SH-SY5Y (cell line): ENCODE data around the gene SEC14L6.

Experiments
- GATA2 ChIP-seq: IDR thresholded peaks from 2 replicates; pipeline ENCODE4 v1.6.1; 2011; ENCODE audit warnings: mild to moderate bottlenecking, low read depth, low read length
- GATA3 ChIP-seq: IDR thresholded peaks from 2 replicates; pipeline ENCODE4 v1.6.1; 2011; ENCODE audit warnings: low read depth, mild to moderate bottlenecking, low read length, moderate library complexity

Gene SEC14L6

GRCh38 chr22:30546616-30547015 is at the start of gene SEC14L6:
Gene SEC14L6, minus strand, starts transcription at chr22:30546741. Its CDS starts 59 bp downstream, at chr22:30546682.
- TF ChIP-seq GATA3, result no peak
- no peak for TF ChIP-seq GATA2

GRCh38 chr22:30596199-30596598 is 49.7 kb upstream of the SEC14L6 start:
- TF ChIP-seq GATA3, result no peak
- TF ChIP-seq GATA2, result no peak

GRCh38 chr22:30591588-30592359 is 45.2 kb upstream of the SEC14L6 start, which contains the start of gene PES1:
Gene PES1, minus strand, starts transcription at chr22:30591910. Its CDS starts 77 bp downstream, at chr22:30591833.
- TF ChIP-seq GATA3 (no peak), GATA2 (peak; percentile 17; the same call in 1 of the 2 replicates)

- TF ChIP-seq GATA3, result no peak
- TF ChIP-seq GATA2, result no peak
Observed at GRCh38 chr22:30591191-30591587, 44.6 kb upstream of the SEC14L6 start.

- TF ChIP-seq GATA3, result no peak
- no peak for TF ChIP-seq GATA2
Observed at GRCh38 chr22:30586414-30586813, 39.9 kb upstream of the SEC14L6 start.

GRCh38 chr22:30584441-30584840 is 37.9 kb upstream of the SEC14L6 start:
- TF ChIP-seq GATA2 (no peak), GATA3 (no peak)

GRCh38 chr22:30582788-30583545 is 36.4 kb upstream of the SEC14L6 start:
- TF ChIP-seq GATA2, result no peak
- no peak for TF ChIP-seq GATA3

- TF ChIP-seq GATA2, result no peak
- no peak for TF ChIP-seq GATA3
Observed at GRCh38 chr22:30582051-30582450, 35.5 kb upstream of the SEC14L6 start.

GRCh38 chr22:30580896-30581295 is 34.4 kb upstream of the SEC14L6 start:
- TF ChIP-seq GATA2 (no peak), GATA3 (no peak)

GRCh38 chr22:30578481-30578880 is 31.9 kb upstream of the SEC14L6 start:
- TF ChIP-seq GATA3 (no peak), GATA2 (no peak)

GRCh38 chr22:30575859-30576258 is 29.3 kb upstream of the SEC14L6 start:
- TF ChIP-seq GATA3, result no peak
- no peak for TF ChIP-seq GATA2

- peak; percentile 91 for TF ChIP-seq GATA2
- TF ChIP-seq GATA3, result no peak
Observed at GRCh38 chr22:30574997-30575671, 28.6 kb upstream of the SEC14L6 start.

- TF ChIP-seq GATA2 (no peak), GATA3 (no peak)
Observed at GRCh38 chr22:30574095-30574981, 27.8 kb upstream of the SEC14L6 start, which contains the start of gene GAL3ST1. Gene GAL3ST1, minus strand, starts transcription at chr22:30574665. Its CDS starts 17,273 bp downstream, at chr22:30557392.
